SK-N-SH treated with all-trans-retinoic acid at 6 μM for 48 hours (cell line): ENCODE measurements around the gene CPB1.

ENCODE experiments used
- ESRRG ChIP-seq: fragments of 250-450 bp; sonication (Bioruptor Pico); IDR thresholded peaks from 2 replicates; pipeline ENCODE4 v1.6.1; 2021; ENCODE audit warnings: mild to moderate bottlenecking
- GLIS3 ChIP-seq: fragments of 250-450 bp; sonication (Bioruptor Pico); IDR thresholded peaks from 2 replicates; pipeline ENCODE4 v1.5.0; 2020; ENCODE audit warnings: mild to moderate bottlenecking, moderate library complexity
- TF ChIP-seq, protein P1 (sequence below): fragments of 250-450 bp; sonication (Bioruptor Pico); IDR thresholded peaks from 2 replicates; pipeline ENCODE4 v1.8.0; 2021; ENCODE audit warnings: low read depth, mild to moderate bottlenecking, moderate library complexity, borderline replicate concordance

DNA sequence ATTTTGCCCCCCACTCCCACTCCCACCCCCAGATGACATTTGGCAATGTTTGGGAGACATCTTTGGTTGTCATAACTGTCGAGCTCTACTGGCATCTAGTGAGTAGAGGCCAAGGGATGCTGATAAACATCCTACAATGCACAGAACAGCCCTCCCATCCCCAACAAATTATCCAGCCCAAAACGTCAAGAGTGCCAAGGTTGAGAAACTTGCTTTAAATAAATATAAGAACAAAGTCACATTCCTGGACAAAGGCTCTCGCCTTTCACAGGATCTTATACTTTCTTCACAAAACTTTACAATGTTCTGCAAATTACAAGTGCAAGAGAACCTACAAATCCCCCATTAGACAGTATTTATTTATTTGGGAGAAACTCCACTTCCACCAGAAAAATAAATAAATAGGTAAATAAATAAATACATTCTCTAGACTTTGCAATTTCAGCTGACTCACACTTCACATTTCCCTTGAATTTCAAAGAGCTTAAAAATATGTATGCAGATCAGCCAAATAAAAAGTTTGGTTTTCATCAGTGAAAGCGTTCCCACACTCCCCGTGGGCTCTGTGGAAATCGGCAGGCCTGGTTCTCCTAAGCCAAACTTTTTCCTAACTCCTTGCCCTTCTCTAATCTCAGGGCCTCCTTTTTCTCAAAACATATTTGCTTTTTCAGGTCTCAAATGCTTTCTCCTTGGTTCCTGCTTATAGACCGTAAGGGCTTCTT is 24.8 kb downstream of the CPB1 start:
- no peak for TF ChIP-seq ESRRG (CRISPR knock-in tag)
- TF ChIP-seq, protein P1, sequence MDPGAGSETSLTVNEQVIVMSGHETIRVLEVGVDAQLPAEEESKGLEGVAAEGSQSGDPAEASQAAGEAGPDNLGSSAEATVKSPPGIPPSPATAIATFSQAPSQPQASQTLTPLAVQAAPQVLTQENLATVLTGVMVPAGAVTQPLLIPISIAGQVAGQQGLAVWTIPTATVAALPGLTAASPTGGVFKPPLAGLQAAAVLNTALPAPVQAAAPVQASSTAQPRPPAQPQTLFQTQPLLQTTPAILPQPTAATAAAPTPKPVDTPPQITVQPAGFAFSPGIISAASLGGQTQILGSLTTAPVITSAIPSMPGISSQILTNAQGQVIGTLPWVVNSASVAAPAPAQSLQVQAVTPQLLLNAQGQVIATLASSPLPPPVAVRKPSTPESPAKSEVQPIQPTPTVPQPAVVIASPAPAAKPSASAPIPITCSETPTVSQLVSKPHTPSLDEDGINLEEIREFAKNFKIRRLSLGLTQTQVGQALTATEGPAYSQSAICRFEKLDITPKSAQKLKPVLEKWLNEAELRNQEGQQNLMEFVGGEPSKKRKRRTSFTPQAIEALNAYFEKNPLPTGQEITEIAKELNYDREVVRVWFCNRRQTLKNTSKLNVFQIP (CRISPR knock-in tag), result no peak
- TF ChIP-seq GLIS3 (CRISPR knock-in tag), result no peak
